Measurements from ENCODE around the gene MMP23B. TPM values are rescaled to one million over a fixed set of nuclear protein-coding genes. Genes with fewer than 3 reads are reported as not detected.
"Not testable (repeated sequence)": the region's sequence is repeated elsewhere in the genome, so short reads cannot be mapped to it uniquely, and the experiment has no call there.

The MMP23B gene
- polyA plus RNA-seq, 3 donors = 15.0 to 36.3 (median 35.3) TPM

DNA sequence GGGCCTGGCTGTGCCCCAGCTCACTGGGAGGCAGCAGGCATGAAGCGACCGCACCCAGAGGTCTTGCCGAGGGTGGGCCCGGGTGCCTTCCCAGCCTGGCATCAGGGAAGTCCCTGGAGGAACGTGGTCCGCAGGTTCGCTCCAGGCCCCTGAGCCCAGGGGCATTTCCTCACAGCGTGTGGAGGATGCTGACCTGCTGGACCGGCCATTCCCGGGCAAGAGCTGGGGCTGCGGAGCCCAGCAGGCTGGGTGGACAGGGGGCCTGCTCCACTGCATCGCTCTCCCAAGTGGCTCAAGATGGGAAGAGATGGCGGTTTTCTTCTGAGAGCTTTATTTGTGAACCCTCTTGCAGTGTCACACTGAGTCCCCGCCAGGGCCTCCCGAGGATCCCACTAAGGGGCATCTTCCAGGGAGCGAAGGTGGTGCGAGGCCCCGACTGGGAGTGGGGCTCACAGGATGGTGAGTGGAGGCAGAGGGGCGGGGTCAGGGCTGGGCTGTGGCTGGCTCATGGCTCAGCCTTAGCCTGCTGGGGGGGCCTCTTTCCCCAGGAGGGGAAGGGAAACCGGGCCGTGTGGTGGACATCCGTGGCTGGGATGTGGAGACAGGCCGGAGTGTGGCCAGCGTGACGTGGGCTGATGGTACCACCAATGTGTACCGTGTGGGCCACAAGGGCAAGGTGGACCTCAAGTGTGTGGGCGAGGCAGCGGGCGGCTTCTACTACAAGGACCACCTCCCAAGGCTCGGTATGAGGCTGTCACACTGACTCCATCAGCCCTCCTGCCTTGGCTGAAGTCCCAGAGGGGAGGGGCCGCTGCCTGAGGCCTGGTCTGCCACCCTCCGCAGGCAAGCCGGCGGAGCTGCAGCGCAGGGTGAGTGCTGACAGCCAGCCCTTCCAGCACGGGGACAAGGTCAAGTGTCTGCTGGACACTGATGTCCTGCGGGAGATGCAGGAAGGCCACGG lies 7.2 kb upstream of the MMP23B start:
- DNase-seq (ENCODE audit: extremely low read depth in 1 of 11, low read depth in 9 of 11, low spot score in 4 of 11) = no peak

DNA sequence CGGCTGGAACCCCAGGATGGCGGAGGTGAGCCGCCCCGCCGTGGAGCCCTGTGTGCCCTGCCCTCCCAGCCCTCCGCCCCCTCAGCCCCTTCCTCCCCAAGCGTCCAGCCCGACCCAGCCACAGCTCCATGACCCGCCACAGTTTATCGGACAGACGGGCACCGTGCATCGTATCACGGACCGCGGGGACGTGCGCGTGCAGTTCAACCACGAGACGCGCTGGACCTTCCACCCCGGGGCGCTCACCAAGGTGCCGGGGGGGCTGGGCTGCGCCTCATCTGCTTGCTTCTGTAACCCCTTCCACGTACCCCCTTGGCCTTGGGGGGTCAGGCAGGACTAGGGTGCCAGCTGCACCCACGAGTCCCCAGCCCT lies 6.6 kb upstream of the MMP23B start:
- no peak for DNase-seq (ENCODE audit: extremely low read depth in 1 of 11, low read depth in 9 of 11, low spot score in 4 of 11)

DNA sequence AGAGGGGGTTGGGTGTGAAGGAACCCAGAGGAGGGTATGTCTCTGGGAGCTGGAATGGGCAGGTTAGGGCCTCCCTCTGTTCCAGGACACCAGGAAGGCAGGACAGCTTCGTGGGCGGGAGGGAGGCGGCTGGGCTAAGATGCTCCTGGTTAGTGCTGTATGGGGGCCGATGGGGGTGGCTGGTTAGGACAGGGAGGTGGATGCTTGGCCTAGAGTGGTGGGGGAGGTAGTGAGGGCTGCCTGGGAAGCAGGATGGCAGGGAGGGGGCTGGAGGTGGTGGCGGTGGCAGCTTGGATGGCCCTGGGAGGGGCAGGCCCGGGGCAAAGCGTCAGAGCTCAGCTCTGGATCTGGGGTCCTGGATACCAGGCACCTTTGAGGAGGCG lies 6.2 kb upstream of the MMP23B start:
- no peak for DNase-seq (ENCODE audit: extremely low read depth in 1 of 11, low read depth in 9 of 11, low spot score in 4 of 11)

DNA sequence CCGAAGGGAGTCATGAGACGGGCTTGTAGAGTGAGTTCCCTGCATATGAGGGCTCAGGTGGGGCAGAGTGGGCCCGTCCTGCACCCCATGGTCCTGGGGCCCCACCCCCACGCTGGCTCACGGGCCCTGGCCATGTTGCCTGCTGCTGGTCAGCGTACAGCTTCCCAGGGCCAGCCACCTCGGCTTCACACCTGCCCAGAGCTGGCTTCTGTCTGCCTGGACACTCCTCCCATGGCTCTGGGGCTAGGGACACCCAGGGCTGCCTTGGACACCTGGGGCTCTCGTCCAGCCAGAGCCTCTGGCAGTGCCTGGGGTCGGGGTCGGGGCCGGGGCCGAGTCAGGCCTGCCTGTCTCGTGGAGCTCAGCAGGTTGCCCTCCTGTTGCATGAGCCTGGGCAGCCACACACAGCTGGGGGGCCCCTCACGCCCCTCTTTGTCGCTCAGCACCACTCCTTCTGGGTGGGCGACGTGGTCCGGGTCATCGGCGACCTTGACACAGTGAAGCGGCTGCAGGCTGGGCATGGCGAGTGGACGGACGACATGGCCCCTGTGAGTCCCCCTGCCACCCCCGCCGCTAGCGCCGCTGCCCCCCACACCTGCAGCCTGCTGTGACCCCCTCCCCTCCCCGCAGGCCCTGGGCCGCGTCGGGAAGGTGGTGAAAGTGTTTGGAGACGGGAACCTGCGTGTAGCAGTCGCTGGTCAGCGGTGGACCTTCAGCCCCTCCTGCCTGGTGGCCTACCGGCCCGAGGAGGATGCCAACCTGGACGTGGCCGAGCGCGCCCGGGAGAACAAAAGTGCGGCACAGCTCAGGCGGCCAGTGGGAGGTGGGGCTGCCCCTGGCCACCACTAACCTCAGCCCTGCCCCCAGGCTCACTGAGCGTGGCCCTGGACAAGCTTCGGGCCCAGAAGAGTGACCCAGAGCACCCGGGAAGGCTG lies 5.5 kb upstream of the MMP23B start:
- DNase-seq (ENCODE audit: extremely low read depth in 1 of 11, low read depth in 9 of 11, low spot score in 4 of 11) = no peak

DNA sequence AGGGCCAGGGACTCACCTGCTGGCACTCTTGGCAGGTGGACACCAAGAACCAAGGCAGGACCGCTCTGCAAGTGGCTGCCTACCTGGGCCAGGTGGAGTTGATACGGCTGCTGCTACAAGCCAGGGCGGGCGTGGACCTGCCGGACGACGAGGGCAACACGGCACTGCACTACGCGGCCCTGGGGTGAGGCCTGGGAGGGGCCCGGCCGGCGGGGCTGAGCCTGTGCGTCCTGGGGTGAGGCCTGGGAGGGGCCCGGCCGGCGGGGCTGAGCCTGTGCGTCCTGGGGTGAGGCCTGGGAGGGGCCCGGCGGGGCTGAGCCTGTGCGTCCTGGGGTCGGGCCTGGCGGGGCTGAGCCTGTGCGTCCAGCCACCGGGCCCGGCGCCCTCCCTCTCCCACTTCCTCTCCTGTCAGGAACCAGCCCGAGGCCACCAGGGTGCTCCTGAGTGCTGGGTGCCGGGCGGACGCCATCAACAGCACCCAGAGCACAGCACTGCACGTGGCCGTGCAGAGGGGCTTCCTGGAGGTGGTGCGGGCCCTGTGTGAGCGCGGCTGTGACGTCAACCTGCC lies 4.6 kb upstream of the MMP23B start:
- DNase-seq (ENCODE audit: extremely low read depth in 1 of 11, low read depth in 9 of 11, low spot score in 4 of 11) = no peak

DNA sequence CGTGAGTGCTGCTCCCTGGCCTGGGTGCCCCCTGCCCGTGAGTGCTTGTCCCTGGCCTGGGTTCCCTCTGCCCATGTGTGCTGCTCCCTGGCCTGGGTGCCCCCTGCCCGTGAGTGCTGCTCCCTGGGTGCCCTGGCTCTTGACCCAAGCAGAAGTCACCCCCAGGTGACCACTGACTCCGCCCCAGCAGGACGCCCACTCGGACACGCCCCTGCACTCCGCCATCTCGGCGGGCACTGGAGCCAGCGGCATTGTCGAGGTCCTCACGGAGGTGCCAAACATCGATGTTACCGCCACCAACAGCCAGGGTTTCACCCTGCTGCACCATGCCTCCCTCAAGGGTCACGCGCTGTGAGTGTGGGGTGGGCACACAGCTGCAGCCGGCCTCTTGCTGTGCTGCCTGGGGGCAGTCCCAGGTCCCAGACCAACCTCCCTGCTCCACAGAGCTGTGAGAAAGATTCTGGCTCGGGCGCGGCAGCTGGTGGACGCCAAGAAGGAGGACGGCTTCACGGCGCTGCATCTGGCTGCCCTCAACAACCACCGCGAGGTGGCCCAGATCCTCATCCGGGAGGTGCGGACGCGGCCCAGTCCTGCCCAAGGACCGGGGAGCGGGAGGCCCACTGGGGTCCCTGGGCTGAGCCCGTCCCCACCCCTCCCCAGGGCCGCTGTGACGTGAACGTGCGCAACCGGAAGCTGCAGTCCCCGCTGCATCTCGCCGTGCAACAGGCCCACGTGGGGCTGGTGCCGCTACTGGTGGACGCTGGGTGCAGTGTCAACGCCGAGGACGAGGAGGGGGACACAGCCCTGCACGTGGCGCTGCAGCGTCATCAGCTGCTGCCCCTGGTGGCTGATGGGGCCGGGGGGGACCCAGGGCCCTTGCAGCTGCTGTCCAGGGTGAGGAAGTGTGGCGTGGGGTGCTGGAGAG lies 3.9 kb upstream of the MMP23B start:
- DNase-seq (ENCODE audit: extremely low read depth in 1 of 11, low read depth in 9 of 11, low spot score in 4 of 11) = no peak

DNA sequence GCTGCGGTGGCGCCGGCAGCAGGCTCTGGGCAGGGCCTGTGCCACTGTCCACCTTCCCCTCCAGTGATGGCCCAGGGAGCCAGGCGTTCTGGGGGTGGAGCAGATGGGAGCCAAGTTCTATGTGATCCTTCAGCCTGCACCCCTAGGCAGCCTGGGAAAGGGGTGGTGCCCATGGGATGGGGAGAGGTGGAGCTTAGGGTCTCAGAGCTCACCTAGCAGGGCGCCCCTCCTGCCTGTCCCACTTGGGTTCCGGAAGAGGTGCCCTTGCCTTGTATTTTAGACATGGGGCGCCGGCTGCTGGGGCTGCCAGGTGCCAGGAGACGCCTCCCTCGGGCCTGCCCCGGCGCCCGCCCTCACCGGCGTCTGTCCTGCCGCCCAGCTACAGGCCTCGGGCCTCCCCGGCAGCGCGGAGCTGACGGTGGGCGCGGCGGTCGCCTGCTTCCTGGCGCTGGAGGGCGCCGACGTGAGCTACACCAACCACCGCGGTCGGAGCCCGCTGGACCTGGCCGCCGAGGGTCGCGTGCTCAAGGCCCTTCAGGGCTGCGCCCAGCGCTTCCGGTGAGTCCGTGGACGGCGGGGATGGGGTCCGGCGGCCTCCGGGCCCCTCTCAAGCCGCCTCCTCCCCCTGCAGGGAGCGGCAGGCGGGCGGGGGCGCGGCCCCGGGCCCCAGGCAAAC lies 3.1 kb upstream of the MMP23B start:
- no peak for DNase-seq (ENCODE audit: extremely low read depth in 1 of 11, low read depth in 9 of 11, low spot score in 4 of 11)

DNA sequence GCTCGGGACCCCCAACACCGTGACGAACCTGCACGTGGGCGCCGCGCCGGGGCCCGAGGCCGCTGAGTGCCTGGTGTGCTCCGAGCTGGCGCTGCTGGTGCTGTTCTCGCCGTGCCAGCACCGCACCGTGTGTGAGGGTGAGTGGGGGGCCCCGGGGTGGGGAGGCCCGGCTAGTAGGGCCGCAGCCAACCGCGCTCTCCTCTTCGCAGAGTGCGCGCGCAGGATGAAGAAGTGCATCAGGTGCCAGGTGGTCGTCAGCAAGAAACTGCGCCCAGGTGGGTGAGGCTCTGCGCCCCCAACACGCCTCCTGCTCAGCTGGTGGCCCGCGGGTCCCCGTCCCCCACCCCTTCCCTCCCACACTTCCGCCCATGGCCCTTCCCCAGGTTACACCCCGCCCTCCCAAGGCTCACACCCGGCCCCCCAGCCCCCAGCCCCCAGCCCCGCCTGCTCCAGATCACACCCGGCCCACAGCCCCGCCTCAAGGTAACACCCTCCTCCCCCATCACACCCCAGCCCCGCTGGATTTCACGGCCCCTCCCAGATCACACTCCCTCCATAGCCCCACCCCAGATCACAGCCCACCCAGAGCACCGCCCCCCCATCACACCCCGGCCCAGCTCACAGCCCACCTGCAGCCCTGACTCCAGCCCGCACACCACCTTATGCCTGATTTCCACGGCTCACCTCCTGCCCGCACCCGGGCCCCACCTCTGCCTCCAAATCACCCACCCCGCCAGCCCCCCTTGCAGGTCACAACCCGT lies 2.4 kb upstream of the MMP23B start:
- no peak for DNase-seq (ENCODE audit: extremely low read depth in 1 of 11, low read depth in 9 of 11, low spot score in 4 of 11)

DNA sequence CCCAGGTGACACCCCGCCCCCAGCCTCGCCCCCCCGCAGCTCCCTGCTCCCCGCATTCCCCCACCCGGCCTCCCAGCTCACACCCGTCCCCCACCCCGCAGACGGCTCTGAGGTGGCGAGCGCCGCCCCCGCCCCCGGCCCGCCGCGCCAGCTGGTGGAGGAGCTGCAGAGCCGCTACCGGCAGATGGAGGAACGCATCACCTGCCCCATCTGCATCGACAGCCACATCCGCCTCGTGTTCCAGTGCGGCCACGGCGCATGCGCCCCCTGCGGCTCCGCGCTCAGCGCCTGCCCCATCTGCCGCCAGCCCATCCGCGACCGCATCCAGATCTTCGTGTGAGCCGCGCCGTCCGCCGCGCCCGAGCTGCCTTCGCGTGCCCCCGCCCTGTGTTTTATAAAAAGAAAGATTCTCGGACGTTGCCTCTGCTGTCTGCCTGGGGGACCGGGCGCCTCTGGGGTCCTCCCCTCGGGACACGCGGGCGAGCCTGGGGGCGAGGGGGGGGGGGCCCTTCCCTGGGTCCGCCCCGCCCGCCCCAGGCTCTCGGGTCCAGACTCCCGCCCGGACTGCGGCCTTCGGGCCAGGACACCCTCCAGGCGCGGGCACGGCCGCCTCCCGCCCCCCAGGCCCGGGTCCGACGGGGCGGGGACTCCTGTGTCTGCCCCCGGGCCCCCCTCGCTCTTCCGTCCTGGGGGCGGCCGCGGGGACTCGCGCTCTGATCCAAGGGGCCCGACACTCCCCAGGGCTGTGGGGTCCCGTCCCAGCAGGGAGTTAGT lies 1.6 kb upstream of the MMP23B start:
- DNase-seq (ENCODE audit: extremely low read depth in 1 of 11, low read depth in 9 of 11, low spot score in 4 of 11) = peak in 9 of 11 donors; percentile 66 to 84 (median 81)

DNA sequence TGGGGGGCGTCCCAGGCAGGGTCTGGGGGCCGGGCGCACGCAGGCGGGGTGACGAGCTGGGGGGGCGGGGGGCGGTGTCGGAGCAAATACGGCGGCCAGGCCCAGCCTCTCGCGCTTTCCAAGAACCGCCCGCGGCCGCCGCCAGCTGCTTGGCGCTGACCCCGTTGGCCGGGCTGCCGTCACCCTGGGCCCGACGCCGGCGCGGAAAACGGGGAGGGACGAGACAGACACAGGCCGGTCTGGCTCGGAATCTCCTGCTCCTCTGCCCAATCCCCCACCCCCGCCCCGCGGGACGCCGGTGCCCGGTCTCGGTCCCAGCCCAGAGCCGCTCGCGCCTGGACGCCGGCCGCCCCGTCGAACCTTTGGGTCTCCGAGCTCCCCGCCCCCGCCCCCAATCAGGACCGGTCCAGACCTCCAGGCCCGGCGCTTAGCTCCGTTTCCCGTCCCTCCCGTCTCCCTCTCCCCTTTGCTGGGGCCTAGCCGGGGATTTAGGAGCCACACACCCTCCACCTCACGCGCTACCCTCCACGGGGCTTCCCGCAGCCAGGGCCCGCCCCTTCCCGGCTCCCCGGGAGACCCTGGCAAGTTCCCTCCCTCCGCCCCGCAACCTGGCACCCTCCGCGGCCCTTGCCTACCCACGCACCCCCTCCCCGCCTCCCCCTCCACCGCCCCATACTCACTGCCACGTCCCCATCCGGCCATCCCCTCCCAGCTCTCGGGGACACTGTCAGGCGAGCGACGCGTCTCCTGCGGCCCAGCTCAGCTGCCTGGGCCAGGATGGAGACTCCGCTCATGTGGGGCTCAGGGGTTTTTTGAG lies 800 bp upstream of the MMP23B start:
- DNase-seq (ENCODE audit: extremely low read depth in 1 of 11, low read depth in 9 of 11, low spot score in 4 of 11) = peak in 6 of 11 donors; percentile 20 to 63 (median 54)

DNA sequence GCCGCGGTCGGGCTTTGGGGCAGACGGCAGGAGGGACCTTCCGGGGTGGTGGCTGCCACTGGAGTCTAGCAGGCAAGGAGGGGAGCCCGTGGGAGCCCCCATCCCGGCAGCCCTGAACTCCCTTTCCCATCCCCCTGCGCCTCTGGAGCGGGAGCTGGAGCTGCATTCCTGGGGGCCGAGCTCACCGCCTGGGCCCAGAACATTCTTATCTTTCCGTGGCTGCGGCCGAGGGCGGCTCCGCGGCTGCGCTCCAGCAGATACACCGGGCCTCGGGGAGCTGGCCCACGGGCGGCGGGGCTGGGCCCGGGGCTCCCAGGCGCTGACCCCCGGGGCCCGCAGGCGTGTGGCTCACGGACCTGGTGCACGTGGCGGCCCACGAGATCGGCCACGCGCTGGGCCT lies 1.4 kb downstream of the MMP23B start:
- DNase-seq (ENCODE audit: extremely low read depth in 1 of 11, low read depth in 9 of 11, low spot score in 4 of 11) = not testable (repeated sequence)

DNA sequence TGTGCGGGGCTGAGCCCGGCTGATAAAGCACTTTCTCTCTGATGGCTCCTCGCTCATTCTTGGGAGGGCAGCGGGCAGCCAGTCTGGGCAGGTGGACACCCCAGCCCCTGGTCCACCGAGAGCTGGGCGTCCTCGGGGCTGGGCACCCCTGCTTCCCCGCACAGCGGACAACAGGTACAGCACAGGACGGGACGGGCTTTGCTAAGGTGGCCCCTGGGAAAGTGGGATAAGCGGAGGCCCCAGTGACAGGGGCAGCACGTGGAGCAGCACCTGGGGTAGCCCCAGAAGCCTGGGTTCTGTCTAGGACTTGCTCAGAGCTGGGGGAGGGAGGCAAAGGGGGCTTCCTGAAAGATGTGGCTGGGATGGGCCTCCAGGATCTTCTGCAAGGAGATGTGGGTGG lies 2.6 kb downstream of the MMP23B start:
- DNase-seq (ENCODE audit: extremely low read depth in 1 of 11, low read depth in 9 of 11, low spot score in 4 of 11) = not testable (repeated sequence)

DNA sequence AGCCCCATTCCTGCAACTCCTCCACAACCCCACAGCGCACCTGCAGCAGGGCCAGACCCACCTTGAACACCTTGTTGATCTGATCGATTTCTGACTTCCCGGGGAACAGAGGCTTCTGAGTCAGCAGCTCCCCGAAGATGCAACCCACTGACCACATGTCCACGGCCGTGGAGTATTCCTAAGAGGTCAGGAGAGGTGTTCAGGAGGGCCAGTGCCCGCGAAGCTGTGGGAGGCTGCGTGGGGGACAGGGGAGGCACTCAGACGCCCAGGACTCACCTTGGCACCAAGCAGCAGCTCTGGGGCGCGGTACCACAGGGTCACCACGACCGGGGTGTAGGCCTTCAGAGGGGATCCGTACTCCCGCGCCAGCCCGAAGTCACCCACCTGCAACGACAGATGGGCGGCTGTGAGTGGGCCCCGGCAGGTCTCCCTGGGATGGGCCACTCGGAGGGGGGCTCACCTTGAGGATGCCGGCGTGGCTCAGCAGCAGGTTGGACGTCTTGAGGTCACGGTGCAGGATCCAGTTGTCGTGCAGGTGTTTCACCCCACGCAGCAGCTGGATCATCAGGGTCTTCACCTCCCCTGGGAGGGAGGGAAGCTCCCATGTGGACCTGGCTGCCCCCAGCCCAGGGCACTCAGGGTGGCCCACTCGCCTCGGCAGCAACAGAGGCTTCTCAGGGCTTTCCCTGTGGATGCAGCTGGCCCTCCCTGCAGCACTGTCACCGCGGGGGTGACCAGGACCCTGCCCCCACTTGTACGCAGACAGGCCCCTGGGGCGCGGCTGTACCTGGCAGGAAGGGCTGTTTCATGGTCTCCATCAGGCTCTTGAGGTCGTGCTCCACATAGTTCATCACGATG lies 4.9 kb downstream of the MMP23B start:
- DNase-seq (ENCODE audit: extremely low read depth in 1 of 11, low read depth in 9 of 11, low spot score in 4 of 11) = not testable (repeated sequence)

DNA sequence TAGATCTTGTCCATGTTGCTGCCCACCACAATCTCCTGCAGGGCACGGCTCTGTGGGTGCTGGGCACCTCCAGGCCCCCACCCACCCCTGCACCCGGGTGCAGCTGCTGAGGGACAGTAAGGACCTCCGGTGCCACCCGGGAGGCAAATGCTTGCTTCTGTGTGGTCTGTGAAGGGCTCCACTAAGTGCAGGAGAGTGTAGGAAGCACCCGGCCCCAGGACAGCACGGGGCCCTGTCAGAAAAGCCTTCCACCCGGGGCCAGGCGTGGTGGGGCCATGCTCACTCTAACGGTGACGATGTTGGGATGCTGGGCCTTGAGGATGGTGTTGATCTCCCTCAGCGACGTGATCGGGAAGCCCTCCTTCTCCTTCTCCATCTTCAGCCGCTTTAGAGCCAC lies 5.5 kb downstream of the MMP23B start:
- not testable (repeated sequence) for DNase-seq (ENCODE audit: extremely low read depth in 1 of 11, low read depth in 9 of 11, low spot score in 4 of 11)

DNA sequence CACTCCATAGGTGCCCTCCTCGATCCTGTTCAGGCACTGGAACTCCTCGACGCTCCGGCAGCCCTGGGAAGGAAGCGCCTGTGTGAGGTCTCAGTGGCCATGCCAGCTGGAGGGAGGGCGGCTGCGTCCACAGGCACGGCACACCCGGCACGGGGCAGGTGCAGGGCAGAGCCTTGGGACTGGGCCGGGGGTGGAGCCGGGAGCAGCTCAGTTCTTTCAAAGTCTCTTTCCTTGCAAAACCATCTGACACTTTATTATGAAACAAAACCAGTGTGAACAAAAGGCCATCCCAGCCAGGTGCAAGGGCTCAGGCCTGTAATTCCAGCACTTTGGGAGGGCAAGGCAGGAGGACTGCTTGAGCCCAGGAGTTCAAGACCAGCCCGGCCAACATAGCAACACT lies 6.6 kb downstream of the MMP23B start:
- not testable (repeated sequence) for DNase-seq (ENCODE audit: extremely low read depth in 1 of 11, low read depth in 9 of 11, low spot score in 4 of 11)
